NCI-H2227 treated with DMSO at 0.1 percent for 48 hours (cell line): ENCODE data around the gene KIRREL3.

Experiments used
- DNase-seq: peaks from one replicate; lab custom pipeline; 2025; lab: John Stamatoyannopoulos, UW

The KIRREL3 gene

DNA sequence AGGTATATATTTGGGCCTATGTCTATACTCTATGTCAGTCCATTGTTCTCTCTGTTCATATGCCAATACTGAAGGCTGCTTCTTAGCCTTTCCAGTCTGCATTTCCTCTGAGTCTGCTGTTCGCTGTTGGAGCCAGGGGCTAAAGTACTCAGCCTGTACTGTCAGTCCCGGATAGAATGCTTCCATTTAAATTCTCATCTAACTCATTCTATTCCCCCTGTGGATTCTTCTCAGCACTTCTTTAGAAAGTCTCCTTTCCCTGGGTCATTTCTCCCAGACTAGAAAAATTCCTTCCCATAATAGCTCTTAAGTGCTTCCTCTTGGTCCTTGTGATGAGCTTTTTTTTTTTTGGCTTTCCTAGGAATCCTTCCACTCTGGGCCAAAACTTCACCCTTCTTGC is 293.1 kb downstream of the KIRREL3 start:
- no peak for DNase-seq

DNA sequence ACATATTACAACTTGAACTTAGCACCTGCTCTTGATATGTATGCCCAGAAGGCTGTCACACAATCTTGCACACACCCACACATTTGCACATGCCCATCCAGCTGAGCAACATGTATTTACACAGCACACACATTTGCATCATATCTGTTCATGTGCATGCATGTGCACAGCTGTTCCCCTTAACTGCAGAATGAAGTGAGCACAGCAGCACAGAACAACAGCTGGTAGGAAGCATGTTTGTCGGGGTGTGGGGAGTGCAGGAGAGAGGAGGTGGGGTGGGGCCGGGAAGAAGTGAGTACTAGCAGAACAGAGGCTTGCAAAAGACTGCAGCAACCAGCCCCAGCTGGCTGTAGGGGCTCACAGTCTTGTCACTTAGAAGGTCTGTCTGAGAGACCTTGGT is 296.5 kb downstream of the KIRREL3 start:
- no peak for DNase-seq

DNA sequence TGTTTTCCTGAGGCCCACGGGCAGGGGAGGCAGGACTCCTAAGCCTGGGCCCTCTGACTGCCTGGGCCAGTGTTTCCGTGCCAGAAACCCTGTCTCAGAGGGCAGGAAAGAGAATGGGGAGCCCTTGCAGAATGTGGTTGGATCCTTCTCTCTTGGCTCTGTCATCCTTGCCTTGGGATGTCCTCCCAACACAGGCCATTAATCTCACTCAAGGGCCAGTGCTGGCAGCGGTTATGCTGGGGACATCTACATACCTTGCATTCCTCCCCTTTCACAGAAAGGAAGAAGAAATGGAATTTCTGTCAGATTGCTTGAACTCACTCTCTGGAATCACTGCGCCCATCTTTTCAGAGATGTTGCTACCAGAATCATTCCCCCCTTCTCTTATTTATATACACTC is 296.9 kb downstream of the KIRREL3 start:
- DNase-seq: no peak

DNA sequence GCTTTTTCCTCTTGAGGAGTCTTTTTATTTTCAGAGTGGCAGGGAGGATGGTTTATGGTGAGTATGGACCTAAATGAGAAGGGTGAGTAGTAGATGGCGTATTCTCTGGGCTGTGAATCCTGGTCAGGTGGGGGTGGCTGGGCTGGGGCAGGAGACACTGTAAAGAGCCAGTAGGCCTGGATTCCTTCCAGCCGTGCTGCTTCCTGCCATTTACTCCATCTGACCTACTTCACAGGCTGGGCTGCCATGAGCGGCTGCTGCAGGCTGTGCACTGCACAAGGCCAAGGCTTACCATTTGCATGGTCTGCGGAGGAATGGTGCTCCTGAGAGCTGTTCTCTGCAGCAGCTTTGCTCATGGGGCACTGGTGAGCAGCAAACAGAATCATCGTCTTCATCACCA is 297.6 kb downstream of the KIRREL3 start:
- no peak for DNase-seq

DNA sequence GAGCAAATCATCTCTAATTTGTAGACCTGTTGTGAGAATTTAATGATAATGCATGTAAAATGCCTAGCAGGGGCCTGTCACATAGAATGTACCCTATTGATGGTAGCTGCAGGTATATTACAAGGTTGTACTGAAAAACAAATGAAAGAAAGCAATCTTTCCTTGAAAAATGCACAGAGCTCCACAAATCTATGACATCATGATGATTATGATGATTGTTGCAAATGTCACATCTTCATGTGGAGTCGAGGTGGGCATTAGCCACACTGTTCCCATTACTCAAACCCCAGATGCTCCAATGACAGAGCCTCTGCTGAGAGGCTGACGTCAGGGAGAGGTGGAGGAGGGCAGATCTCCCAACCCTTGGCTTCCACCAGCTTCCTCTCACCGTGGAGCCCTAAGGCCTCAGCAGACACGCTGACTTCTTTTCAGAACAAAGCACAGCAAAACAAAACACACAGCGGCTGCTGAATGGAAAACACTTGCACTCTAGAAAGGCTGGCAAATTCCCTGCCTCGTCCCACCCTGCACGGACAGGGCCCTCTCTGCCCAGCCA is 298.3 kb downstream of the KIRREL3 start:
- no peak for DNase-seq

DNA sequence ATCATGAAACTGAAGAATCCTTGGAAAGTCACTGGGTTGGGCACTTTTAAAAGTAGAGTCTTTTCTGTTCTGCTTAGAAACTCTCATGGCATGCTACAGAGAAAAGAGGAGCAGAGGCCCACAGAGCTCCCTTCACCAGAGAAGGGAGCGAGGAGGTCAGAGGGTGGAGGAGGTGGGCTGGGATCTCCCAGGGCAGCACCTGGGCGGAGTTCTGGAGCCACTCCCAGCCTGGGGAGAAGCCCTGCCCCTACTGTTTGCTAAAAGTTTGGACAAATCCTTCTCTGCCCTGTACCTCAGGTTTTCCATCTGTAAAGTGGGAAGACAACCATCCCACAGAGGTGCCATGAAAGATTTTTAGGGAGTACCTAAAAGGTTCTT is 299.1 kb downstream of the KIRREL3 start:
- no peak for DNase-seq

DNA sequence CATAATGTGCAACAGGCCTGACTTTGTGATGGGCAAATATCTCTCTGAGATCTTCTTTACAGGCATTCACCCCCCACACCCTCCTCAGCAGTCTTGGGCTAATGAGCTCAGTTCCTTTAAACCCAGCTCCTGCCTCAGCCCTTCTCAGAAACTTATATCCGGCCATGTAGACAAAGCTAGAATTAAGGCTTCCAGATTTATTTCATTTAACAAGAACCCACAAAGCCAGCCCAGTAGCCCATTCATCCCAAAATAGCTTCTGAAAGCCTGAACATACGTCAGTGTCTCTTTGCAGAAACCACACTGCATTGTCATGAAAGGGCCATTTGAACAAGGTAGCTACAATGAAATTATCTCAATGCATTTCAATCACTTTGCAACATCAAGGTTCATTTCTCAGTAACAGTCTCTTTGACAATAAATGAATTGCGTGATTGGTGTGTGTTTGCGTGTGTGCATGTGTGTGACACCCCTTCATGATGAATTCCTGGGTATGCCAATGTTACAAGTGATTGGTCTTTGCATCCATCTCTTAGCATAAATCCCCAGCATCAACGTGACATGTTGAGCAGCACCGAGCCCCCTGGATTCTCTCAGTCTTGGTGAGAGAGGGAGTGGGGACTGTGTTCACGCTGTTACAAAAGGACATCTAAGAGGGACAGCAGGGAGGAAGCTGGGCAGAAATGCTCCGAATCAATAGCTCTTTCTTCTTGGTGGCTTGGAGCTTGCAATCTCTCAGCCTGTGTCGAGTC is 299.6 kb downstream of the KIRREL3 start:
- DNase-seq: no peak

DNA sequence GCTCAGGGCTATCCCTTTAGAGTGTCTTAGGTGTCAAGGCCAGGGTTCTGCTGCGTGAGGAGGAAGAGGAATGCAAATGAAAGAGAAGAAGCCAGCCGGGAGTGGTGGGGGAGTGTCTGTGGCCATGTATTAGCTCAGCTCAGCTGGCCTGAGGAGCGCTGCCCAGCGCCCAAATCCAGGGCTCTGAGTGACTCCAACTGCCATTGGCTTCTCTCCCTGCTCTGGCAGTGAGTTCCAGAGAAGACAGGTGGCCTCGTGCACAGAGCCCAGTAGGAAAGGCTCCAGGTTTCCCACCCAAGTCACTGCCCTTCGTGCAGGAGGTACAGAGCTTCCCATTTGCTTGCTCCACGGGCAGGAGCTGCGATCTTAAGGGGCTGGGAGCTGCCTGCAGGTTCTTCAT is 302.0 kb downstream of the KIRREL3 start:
- peak; percentile 39 for DNase-seq

DNA sequence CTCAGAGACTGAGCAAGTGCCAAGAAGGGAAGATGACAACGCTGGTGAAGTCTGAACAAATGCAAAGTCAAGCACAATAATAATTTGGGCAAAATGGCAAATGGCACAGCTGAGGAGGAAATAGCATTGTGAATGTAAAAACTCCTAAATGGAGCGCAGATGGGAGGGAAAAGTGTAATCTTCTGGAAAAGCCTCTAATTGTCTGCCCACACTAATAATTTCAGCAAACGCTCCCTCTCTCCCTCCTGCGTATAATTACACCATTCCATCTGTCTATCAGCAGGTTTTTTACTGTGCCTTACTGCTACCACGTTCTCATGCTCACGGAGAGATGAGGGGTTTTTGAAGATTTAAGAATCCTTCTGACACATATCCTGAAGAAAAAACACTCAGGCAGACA is 302.6 kb downstream of the KIRREL3 start:
- peak; percentile 89 for DNase-seq

DNA sequence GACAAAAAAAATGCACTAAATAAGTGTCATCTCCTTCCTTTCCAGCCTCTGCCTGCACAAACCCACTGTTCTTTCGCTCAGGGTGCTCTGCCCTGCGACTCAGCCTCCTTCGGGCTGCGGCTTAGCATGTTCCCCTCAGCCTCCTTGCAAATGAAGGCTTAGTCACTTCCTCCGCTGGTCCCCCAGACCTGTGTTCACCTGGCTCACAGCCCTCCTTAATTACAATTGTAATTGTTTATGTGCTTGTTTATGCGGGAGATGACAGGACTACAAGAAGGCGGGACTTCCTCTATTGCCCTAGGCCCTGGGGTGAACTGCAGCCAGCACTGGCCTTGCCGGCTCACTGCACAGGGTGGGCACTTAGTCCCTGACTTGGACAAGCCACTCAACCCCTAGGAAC is 303.6 kb downstream of the KIRREL3 start:
- DNase-seq: no peak

DNA sequence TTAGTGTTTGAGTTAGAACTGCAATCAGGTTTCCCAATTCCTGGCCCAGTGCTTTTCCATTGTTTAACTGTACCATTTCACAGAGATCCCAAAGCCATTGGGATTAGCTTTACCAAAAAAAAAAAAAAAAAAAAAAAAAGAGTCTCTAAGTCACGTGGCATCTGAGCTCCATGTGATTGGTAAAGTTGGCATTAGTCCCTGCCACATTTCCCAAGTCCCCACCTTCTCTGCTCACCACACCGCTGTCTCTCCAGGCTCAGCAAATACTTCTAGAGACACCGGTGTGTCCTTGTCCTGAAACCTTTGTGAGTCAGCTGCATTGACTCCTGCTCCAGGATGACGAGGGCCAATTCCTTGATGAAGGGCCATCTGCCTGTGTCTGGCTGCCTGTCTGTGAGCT is 305.3 kb downstream of the KIRREL3 start:
- no peak for DNase-seq

DNA sequence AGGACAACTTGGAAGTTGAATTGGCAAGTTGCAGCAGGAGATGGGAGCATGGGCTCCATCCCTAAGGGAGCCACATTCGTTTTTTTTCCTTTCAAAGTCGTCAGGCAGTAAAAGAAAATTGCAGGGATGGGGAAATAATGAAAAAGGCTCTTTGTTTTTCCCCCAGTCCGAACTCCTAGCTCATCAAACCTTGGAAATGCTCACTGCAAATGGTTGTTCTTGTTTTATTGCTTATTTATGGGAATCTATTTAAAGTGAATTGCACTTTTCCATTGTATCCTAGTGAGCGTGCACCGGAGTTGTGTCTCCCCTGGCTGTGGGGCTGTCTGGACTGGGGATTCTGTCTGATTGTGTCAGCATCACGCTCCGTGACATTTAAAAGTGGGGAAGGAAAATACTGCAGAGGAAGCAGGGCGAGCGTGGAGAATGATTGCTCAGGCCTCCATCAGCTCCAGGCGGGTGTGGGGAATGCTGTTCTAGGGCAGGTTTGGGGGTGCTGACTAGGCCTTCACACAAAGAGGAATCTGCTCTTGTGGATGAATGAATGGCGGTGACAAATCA is 306.4 kb downstream of the KIRREL3 start:
- DNase-seq: no peak

DNA sequence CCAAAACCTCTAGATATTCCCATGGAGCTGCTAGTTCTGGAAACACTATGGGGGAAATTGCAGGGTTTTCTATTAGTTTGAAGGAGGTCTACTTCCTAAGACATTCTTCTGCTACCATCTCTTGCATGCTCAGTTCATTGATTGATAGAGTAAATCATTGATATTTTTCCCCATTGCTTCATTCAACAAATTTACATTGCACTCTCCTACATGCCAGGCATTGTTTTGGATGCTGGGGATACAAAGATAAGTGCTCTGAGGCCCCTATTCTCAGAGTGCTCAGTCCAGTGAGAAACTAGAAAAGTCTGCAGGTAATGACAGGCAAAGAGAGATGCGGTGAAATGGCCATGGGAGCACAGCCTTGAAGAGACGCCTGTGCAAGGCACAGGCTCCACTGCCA is 313.1 kb downstream of the KIRREL3 start:
- no peak for DNase-seq

DNA sequence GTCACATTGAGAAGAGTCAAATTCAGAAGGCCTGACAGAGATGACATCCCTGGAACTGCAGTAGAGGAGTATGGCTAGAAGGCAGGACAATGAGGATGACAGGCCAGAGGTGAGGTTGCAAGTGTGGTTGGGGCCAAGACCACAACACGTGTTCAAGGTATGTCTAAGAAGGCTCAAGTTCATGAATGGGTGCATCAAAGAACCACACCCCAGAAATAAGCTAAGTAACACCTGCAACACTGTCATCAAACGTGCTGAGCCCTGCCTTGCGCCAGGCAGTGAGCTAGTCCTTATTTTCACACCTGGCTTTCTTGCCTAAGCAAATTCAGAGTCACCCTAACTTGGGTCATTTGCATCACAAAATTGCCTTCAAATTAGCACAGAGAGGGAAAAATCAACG is 313.6 kb downstream of the KIRREL3 start:
- no peak for DNase-seq

DNA sequence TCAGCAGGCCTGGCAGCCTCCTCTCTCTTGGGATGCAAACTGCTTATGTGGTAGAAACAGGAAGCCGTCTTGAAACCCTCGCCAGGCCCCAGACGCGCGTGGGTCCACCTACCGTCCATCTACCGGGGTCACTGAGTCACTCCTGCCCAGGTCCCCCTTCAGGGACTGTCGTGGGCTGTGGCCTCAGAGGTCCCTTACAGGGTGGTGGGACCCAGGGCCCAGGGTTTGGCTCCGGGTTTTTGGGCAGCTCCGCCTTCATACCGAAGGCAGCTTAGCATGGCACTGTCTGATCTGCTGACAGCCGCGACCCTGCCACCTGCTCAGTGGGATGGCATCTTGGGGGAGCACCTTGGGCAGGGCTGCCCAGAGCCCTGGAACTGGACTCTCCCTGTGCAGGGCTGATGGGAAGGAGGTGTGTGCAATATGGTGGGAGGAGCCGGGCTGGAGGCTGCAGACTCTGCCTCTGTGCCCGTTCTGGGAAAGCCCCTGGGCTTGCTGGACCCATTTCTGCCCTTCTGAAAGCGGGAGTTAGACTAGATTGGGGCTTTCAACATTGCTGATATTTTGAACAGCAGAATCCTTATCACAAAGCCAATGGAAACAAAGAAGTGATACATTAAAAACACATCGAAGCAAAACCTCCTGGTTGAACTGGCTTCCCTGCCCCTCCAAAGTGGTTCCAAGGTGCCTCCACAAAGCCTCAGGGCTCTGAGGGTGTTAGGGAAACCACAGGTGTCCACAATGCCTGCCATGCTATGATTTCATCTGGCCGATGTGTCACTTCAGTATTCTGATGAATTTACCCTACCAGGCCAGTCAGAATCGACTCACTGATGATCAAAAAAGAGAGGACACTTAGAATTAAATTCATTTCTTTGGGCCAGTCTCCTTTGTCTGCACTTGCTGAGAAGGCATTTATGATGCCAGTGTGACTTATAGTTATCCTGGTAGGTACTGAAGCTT is 316.5 kb downstream of the KIRREL3 start:
- DNase-seq: no peak

DNA sequence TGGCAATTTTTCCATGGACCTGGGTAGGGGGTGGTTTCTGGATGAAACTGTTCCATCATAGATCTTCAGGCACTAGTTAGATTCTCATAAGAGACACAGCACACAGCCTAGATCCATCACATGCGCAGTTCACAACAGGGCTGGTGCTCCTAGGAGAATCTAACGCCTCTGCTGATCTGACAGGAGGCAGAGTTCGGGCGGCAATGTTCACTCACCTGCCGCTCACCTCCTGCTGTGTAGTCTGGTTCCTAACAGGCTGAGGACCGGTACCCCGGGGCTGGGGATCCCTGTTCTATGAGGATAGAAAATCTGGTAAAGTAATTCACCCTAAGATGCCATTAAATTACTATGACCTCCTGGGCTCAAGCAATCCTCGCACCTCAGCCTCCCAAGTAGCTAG is 318.0 kb downstream of the KIRREL3 start:
- no peak for DNase-seq

DNA sequence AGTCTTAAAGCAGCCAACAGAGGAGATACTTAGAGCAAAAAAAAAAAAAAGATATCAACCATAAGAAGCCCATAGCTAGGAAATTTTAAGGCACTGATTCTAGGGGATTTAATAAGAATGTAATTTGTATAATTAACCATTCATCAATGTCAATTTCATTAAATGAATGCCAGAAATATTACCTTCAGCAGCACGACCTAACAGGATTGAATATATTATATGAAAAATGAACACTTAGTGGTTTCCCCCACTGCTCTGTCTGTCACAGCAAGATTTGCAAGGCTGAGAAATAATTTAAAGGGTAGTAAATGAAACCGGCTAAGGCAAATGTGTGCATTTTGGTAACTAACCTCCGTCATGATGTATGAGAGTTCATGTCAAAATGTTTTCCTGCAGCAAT is 319.9 kb downstream of the KIRREL3 start:
- DNase-seq: no peak

DNA sequence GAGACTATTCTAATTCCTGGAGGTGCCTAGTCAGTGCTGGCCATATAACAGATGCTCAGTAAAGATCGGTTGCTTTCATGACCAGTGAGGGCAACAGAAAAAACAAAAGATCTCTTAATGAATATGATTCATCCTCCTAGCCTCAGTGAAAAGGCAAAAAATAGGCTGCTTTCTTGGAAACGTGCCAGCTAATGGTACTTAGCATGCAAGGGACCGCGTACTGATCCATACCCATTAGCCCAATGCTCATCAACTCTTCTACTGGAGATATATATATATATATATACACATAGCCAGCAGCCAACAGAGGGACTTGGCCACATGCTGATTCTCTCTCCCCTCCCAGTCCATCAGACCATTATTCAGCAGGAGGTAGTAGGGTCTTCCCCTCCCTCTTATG is 320.4 kb downstream of the KIRREL3 start:
- DNase-seq: peak; percentile 52

DNA sequence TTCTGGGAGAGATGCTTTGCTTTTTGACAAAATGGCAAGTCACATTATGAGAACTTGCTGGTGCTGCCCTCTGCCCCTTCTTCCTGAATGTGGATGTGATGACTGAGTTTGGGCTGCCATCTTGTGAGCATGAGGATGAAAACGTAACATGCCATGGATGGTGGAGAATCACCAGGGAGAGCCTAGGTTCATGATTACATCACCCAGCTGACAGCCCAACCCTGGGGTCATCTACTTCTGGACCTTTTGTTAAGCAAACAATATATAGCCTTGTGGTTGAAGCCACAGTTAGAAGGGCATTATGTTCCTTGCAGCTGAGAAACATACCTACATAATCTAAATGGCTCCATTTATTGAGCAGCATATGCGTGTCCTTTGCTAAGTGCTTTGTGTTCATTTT is 321.5 kb downstream of the KIRREL3 start:
- DNase-seq: no peak

DNA sequence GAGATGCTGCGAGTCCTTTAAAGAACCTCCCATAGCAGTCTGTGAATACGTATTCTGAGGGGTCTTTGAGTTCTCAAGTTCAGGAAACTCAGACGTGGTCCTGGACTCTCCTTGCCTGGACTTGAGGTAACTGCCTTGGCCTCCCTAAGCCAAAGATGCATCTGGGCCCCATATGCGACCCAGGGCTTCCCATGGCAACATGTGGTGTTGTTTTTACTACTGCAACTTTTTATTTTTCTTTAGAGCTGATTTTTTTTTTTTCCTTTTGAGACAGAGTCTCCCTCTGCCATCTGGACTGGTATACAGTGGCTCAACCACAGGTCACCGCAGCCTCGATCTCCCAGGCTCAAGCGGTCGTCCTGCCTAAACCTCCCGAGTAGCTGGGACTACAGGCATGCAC is 324.0 kb downstream of the KIRREL3 start:
- DNase-seq: no peak

DNA sequence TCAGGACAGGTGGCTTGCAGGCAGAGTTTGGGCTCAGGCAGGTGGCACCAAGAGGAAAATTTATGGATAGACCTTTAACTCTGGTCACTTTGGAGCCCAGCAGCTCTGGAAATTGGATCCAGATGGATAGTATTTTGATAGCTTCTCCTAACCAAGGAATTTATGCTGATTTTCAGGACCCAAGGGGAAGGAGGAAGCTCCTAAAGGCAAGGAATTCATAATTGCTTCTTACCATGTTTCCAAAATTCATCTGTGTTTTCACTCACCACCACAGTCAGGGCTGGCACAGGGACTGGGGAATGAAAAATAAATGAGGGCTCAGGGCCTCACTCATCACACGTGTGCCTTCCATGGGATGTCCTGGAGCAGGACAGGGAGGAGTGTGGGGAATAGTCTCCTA is 327.3 kb downstream of the KIRREL3 start:
- no peak for DNase-seq

DNA sequence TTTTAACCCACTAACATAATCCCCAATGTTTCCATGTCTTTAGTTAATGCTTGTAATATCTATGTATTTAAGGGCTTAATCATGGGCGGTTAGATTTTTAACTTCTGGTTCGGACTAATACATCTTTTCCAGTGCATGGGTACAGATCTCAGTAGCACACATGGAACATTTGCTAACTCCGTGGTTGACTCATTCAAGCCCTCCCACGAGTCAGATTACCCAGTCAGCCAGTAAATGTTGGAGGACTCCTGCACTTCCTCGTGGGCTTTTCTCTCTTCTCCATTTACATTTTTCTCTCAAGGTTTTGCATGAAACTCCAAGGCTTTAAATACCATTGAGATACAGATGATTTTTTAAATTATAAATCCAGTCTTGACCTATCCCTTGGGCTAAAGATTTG is 331.2 kb downstream of the KIRREL3 start:
- DNase-seq: no peak

DNA sequence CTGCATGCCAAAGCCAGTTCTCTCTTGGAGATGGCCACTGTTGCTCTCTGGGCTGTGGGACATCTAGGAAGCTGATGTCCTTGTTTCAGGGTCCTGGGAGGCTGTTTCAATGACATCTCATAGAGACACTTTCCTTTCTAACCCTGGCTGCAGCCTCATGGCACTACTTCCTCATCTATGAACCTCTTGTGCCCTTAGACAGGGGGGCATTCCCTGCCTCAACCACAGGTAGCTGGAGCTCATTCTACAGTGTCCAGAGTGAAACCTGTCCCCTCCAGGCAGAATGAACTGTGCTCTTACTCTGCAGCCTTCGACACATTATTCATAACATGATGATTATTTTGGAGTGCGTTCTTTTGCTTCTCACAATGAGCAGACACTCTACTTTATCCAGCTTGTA is 335.9 kb downstream of the KIRREL3 start:
- DNase-seq: no peak
